PFSK-1 (cell line): Measurements from ENCODE around the gene ANKMY1.

Source experiments
- FOXP2 ChIP-seq: optimal IDR thresholded peaks from 2 replicates; pipeline ENCODE3; 2011; ENCODE audit warnings: borderline replicate concordance, control low read depth, inconsistent platforms; ENCODE audit not compliant: insufficient read depth; ENCODE audit errors: extremely low read length, extremely low read depth
- POLR2AphosphoS5 ChIP-seq: IDR thresholded peaks from 2 replicates; pipeline ENCODE4 v1.6.1; 2012; ENCODE audit warnings: low read depth, mild to moderate bottlenecking, control low read depth, low read length, moderate library complexity
- SIN3A ChIP-seq: IDR thresholded peaks from 2 replicates; pipeline ENCODE4 v1.6.1; 2012; ENCODE audit warnings: mild to moderate bottlenecking, low read length, moderate library complexity, borderline replicate concordance; ENCODE audit not compliant: insufficient read depth
- TAF1 ChIP-seq: IDR thresholded peaks from 2 replicates; pipeline ENCODE4 v1.6.1; 2012; ENCODE audit warnings: low read length, control low read depth, borderline replicate concordance; ENCODE audit not compliant: insufficient read depth
- TF ChIP-seq, protein P1 (sequence below), 2 experiments: IDR thresholded peaks; 2 replicates each; pipeline versions ENCODE4 v1.6.1 to v1.8.0; 2011 to 2012; ENCODE audit warnings: low read depth in 2 of 2, low read length in 2 of 2, control low read depth in 1 of 2, inconsistent platforms in 1 of 2, mild to moderate bottlenecking in 1 of 2, moderate library complexity in 1 of 2; ENCODE audit not compliant: insufficient read depth in 1 of 2

ANKMY1 gene

DNA sequence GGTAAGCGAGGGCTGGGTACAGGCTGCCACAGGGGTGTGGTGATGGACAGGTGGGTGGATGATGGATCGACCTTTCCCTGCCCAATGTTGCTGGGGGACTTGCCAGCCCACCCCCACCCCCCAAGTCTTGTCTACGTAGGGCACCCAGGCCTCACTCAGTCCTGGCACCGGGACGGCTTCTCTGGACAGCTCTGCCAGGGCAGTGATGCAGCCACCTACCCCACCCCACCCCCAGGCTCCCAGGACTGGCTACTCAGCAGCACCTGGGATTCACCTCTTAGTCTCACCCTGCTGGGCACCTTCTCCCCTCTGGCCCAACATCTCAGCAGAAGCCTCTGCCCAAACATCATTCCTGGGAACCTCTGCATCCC is 55.7 kb downstream of the ANKMY1 start:
- TF ChIP-seq, protein P1, sequence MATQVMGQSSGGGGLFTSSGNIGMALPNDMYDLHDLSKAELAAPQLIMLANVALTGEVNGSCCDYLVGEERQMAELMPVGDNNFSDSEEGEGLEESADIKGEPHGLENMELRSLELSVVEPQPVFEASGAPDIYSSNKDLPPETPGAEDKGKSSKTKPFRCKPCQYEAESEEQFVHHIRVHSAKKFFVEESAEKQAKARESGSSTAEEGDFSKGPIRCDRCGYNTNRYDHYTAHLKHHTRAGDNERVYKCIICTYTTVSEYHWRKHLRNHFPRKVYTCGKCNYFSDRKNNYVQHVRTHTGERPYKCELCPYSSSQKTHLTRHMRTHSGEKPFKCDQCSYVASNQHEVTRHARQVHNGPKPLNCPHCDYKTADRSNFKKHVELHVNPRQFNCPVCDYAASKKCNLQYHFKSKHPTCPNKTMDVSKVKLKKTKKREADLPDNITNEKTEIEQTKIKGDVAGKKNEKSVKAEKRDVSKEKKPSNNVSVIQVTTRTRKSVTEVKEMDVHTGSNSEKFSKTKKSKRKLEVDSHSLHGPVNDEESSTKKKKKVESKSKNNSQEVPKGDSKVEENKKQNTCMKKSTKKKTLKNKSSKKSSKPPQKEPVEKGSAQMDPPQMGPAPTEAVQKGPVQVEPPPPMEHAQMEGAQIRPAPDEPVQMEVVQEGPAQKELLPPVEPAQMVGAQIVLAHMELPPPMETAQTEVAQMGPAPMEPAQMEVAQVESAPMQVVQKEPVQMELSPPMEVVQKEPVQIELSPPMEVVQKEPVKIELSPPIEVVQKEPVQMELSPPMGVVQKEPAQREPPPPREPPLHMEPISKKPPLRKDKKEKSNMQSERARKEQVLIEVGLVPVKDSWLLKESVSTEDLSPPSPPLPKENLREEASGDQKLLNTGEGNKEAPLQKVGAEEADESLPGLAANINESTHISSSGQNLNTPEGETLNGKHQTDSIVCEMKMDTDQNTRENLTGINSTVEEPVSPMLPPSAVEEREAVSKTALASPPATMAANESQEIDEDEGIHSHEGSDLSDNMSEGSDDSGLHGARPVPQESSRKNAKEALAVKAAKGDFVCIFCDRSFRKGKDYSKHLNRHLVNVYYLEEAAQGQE (IDR thresholded peaks at IDR 0.05; ENCODE audit: insufficient read depth in 1 of 2, low read depth in 2 of 2, low read length in 2 of 2) = no peak
- TF ChIP-seq SIN3A (no peak), POLR2AphosphoS5 (no peak), TAF1 (no peak), FOXP2 (no peak)

DNA sequence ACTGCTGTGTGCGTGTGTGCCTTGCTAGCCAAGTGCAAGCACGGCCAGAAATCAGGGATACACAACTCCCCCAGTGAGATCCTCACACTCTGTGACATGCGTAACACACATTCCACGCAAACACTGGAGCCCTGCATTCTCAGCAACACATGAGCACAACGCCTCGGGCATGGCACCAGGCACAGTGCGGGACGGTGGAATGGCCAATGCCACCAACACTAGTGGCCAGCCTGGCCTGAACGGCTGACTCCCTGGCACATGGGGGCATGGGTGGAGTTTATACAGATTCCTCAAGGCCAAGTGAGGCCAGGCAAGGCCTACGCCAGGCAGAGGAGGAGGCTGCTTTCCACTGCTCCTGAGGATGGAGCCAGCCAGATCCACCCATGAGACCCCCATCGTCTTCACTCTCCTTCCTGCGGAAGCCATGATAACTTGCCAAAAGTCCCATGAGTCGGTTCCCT is 56.2 kb downstream of the ANKMY1 start:
- TF ChIP-seq TAF1 (no peak), FOXP2 (no peak), SIN3A (no peak), POLR2AphosphoS5 (no peak)
- TF ChIP-seq, protein P1 (IDR thresholded peaks at IDR 0.05; ENCODE audit: insufficient read depth in 1 of 2, low read depth in 2 of 2, low read length in 2 of 2) = no peak

DNA sequence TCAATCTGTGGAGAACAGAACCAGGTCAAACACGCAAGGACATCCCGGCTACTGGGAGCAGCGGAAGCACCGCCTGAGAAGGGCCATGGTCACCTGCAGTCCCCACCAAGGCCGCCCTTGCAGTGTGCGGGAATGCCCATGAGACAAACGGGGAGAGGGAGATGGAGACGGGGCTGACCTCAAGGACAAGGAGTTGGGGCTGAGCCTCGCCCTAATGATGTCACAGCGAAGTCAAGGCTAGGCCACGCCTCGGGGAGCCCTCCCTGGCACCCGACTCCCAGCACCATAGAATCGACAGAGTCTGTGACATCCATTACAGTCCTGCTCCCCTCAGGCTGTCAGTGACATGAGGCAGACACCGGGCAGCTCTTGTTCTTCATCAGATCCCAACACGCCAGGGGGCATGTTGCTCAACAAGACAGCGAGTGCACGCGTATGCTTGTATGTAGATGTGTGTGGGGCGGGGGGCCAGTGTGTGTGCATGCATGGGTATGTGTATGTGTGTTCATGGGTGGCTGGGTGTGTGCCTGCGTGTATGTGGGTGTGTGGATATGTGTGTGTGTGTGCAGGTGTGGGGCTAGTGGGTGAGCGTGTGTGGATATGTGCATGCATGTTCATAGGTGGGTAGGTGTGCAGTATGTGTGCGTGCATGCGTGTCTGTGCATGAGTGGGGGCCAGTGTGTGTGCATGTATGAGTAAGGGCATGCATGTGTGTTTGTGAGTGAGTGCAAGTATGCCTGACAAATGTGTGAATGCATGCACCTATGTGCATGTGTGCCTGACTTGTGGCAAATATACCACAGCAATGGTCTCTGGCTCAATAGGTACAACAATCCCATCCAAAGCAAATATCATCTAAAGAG is 57.0 kb downstream of the ANKMY1 start:
- no peak for TF ChIP-seq TAF1
- no peak for TF ChIP-seq SIN3A
- TF ChIP-seq POLR2AphosphoS5 = no peak
- TF ChIP-seq FOXP2 = no peak
- TF ChIP-seq, protein P1 (IDR thresholded peaks at IDR 0.05; ENCODE audit: insufficient read depth in 1 of 2, low read depth in 2 of 2, low read length in 2 of 2) = no peak

DNA sequence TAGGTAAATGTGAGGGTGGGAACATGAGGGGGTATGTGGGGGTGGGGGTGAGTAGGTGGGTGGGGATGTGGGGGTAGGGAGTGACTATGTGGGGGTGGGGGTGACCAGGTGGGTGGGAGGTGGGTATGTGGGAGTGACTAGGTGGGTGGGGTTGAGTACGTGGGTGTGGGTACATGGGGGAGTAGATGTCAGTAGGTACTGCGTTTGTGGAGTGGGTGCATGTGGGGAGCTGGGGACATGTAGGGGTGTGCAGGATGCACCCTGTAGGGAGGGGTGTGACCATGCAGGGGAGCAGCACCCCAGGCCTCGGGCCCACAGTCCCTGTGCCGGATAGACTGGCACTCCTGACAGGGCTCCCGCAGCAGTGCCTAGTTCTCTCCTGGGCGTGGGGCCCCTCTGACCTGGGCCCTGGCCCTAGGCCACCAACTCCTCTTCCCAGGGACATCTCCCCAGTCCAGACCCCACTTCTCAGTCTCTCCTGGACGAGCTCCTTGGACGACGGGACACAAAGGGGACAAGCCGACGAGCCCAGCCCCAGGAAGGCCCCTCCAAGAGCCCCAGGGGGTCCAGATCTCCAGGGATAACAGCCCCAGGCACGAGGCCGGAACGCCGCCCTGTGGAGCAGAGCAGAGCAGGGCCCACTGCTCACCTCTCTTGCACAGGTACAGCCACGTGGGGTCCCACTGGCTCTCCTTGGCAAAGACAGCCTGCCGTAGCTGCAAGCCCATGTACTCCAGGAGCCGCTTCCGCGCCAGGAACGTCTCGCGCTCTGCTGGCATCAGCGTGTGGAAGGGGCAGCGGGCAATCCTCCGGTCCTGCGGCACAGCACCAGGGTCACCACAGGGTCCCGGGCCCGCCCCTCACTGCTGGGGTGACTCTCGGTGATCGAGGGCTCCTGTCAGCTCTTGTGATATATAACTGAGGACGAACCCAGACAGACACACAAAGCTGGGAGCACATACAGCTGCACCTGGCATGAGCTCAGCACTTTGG is 58.2 kb downstream of the ANKMY1 start:
- TF ChIP-seq SIN3A (no peak), POLR2AphosphoS5 (no peak), FOXP2 (no peak), TAF1 (no peak)
- TF ChIP-seq, protein P1 (IDR thresholded peaks at IDR 0.05; ENCODE audit: insufficient read depth in 1 of 2, low read depth in 2 of 2, low read length in 2 of 2) = no peak
